ENCODE measurements around the gene STAC2. TPM values are rescaled to one million over a fixed set of nuclear protein-coding genes. Genes with fewer than 3 reads are reported as not detected.

The STAC2 gene
- total RNA-seq, 1 donor from 2014 or later = 7.9 TPM

DNA sequence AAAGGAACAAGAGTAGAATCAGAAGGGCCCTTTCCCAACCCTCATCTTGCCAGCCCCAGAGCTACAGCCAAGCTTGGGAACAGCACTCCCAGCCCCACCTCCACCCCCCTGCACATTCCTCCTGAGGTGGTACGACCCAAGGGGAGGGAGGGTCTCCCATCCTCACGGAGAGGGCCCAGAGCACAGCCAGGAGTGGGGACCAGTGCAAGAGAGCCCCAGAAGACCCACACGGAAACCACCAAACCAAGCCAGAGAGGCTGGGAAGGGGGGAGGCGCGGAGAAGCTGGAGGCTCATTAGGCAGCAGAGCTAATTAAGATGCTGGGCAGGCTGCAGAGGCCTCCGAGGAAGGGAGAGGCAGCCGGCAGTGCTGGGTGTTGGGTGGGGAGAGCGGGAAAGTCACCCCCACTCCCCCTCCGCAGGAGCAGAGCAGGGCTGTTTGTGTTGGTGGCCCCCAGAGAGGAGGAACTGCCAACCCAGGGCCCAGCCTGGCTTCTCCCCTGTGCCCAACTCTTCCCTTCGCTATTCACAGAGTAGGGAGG, 30.7 kb downstream of the STAC2 start:
- H3K4me3 ChIP-seq = peak overlapping the region; percentile 35 to 90
- intact Hi-C loops (cut with DNase I) = loop anchor here (2.0 to 5.0 kb wide), 5 partner anchors 30 to 267 kb away; partner anchors contain the start of genes CDK12 and FBXL20
- no peaks in the 10 kb centered on the region for H3K9me3 ChIP-seq
- no peak for DNase-seq (ENCODE audit: low spot score in 2 of 2)
- H3K27me3 ChIP-seq = no peaks in the 10 kb centered on the region
- H3K27ac ChIP-seq = peak overlapping the region; percentile 92 to 98
- H3K36me3 ChIP-seq = peaks cover 33 to 37% of the 10 kb centered on the region in 2 donors
- no peak for TF ChIP-seq CTCF (IDR thresholded peaks at IDR 0.05)
- H3K4me1 ChIP-seq = peaks cover 14 to 44% of the 10 kb centered on the region in 2 donors

DNA sequence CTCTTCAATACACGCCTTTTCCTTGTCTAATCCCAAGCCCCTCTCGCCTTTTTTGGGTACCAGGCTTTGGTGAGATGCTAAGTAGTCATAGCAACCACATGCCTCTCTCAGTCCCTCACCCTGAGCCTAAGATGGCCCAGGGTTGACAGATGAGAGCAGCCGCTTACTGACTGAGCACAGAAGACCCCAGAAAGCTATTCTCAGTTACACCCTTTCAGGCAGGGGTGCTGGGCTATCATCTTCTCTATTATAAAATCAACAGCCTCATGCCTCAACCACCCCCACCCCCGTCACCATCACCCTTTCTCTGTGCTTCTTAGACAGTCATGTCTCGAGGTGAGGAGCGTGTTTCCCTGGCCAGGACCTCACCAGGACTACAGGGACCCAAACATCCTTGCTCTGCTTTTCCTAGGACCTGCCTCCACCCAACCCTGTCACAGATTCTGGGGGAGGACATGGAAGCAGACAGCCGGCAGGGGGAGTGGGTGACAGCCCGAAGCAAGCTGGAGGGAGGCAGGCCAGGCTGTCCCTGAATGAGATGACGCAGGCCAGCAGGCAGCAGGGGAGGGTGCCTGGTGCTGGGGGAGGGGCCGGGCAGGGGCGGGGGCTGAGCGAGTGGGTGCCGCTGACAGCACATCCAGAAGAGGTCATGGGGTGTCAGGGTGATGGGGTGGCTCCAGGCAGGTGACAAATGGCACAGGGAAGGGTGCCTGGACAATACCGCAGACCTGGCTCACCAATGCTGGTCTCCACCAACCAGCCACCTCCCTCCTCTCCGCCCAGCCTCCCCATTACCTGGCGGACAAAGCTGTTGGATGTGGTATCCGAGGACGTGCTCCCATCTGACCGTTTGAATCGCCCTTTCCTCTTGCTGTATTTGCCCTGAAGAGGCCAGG, 31.4 kb downstream of the STAC2 start:
- Histone ChIP-seq H3K4me1 (peaks cover 14 to 41% of the 10 kb centered on the region in 2 donors), H3K36me3 (peaks cover 40 to 44% of the 10 kb centered on the region in 2 donors), H3K27ac (peak overlapping the region; percentile 92 to 98), H3K4me3 (peak overlapping the region; percentile 35 to 90), H3K9me3 (no peaks in the 10 kb centered on the region), H3K27me3 (no peaks in the 10 kb centered on the region)
- peak; percentile 58 to 77 (median 70) for TF ChIP-seq CTCF (IDR thresholded peaks at IDR 0.05)
- intact Hi-C loops (cut with DNase I) = loop anchor here (2.0 kb wide), 2 partner anchors 30 to 50 kb away; no protein-coding TSS in a partner anchor
- peak; percentile 60 to 91 for DNase-seq (ENCODE audit: low spot score in 2 of 2)

GRCh38 chr17:39193346-39193745, 32.4 kb downstream of the STAC2 start:
- intact Hi-C loops (cut with DNase I) = no loop called here
- no peaks in the 10 kb centered on the region for H3K27me3 ChIP-seq
- DNase-seq (ENCODE audit: low spot score in 2 of 2) = no peak
- H3K4me3 ChIP-seq = no peak overlapping the region
- peak overlapping the region; percentile 92 to 98 for H3K27ac ChIP-seq
- H3K4me1 ChIP-seq = peaks cover 14 to 39% of the 10 kb centered on the region in 2 donors
- peaks cover 50 to 54% of the 10 kb centered on the region in 2 donors for H3K36me3 ChIP-seq
- no peaks in the 10 kb centered on the region for H3K9me3 ChIP-seq
- no peak for TF ChIP-seq CTCF (IDR thresholded peaks at IDR 0.05)

- TF ChIP-seq CTCF (IDR thresholded peaks at IDR 0.05) = no peak
- H3K27ac ChIP-seq = no peak overlapping the region
- H3K4me1 ChIP-seq = peaks cover 14 to 36% of the 10 kb centered on the region in 2 donors
- intact Hi-C loops (cut with DNase I) = no loop called here
- H3K4me3 ChIP-seq = no peak overlapping the region
- H3K9me3 ChIP-seq = no peaks in the 10 kb centered on the region
- DNase-seq (ENCODE audit: low spot score in 2 of 2) = no peak
- peaks cover 54 to 59% of the 10 kb centered on the region in 2 donors for H3K36me3 ChIP-seq
- no peaks in the 10 kb centered on the region for H3K27me3 ChIP-seq
Observed at GRCh38 chr17:39192901-39193300, 32.8 kb downstream of the STAC2 start.

DNA sequence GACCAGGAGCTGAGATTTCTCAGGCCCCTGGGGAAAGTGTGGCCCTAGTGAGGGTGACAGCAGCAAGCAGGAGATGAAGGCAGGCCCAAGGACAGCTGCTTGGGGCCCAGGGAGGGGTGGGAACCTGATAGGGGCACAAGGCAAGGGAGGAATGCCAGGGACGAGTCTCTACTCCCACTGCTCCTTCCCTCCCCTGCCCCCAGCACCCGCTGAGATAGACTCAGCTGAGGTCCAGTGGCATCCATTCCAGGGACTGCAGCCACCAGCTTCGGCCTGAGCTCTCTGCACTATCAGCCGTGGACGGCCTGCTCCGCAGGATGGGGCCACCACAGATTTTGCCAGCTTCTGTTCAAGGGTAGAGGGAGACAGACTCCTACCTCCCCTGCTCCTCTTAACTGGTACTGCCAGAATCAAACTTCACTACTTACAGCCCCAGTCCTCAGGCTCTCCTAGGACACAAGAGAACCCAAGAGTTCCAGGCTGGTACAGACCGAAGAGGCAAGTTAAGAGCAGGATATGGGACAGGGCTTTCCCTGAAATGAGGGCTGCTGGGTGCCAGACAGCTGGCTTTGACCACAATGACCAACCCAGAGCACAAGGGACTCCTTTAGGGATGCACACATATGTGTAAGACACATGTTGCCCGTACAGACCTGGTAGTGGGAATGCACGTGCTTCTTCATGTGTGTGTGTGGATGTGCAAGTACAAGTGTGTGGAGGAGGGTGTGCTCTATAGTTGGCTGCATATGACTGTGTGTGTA, 33.8 kb downstream of the STAC2 start:
- TF ChIP-seq CTCF (IDR thresholded peaks at IDR 0.05) = no peak
- no peak overlapping the region for H3K27ac ChIP-seq
- no peaks in the 10 kb centered on the region for H3K27me3 ChIP-seq
- H3K9me3 ChIP-seq = no peaks in the 10 kb centered on the region
- peaks cover 14 to 33% of the 10 kb centered on the region in 2 donors for H3K4me1 ChIP-seq
- intact Hi-C loops (cut with DNase I) = no loop called here
- no peak for DNase-seq (ENCODE audit: low spot score in 2 of 2)
- peaks cover 64 to 69% of the 10 kb centered on the region in 2 donors for H3K36me3 ChIP-seq
- H3K4me3 ChIP-seq = no peak overlapping the region
